NCI-H2196 treated with DMSO at 0.1 percent for 48 hours (cell line): ENCODE data around the gene KIAA0586.
"Not testable (repeated sequence)": the region's sequence is repeated elsewhere in the genome, so short reads cannot be mapped to it uniquely, and the experiment has no call there.

Experiments used
- DNase-seq: peaks from one replicate; lab custom pipeline; 2025; ENCODE audit not compliant: unreplicated experiment; lab: John Stamatoyannopoulos, UW

KIAA0586 gene

DNA sequence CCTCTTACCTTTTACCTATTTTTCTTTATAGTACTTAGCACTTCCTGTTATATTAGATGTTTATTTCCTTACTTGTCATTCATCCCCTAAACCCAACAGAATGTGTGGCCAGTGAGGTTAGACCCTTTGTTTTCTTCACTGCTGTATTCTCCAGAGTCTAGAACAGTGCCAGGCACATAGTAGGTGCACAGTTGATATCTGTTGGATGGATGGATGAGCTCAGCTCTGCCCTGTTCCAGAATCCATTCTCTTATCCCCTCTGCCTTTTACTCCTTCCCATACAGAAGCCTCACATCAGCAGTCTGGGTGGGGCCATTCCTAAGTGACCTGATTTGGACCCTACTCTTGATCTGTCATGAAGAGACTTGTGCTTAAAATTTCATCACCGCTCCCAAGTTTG, 115.7 kb downstream of the KIAA0586 start:
- DNase-seq, result no peak

DNA sequence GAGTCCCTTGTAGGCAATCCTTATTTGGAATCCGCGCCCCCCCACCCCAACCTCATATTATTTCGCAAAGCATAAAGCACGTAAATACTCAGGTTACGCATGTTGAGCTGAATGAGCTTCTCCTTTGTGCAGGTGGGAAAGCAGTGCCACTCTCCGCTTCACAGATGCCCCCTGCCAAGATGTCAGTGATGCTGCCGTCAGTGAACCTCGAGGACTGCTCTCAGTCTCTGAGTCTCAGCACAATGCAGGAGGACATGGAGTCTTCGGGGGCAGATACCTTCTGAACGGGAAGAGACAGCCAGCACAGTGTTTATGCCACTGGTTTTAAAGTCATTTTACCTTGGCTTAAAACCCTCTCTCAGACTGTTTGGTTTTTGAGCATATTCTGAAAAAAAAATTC, 120.1 kb downstream of the KIAA0586 start:
- DNase-seq, result no peak

DNA sequence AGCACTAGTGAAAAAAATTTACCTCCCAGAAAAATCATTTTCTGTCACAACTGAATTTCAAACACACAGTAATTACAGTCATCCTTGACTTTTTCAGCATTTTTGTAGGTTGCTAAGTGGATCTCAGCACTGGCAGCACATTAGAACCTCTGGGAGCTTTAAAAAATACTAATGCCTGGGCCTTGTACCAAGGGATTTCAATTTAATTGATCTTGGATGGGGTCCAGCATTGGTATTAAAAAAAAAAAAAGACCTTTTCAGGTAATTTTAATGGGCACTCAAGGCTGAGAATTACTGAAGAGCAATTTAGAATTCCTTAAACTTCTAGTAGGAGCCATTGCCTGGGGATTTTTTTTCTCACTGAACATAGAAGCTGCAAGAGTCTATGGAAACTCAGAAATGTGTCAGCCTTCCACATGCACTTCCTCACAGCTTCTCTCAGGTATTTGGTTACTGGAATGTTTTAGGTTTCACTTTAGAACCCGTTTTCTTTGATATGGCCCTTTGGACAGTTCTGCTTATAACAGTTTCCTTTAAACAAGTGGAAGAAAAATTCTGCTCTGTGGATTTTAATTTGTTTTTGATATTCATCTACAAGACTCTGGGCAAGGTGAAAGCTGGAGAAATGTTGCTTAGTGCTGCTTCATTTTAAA, 121.7 kb downstream of the KIAA0586 start:
- DNase-seq, result no peak

DNA sequence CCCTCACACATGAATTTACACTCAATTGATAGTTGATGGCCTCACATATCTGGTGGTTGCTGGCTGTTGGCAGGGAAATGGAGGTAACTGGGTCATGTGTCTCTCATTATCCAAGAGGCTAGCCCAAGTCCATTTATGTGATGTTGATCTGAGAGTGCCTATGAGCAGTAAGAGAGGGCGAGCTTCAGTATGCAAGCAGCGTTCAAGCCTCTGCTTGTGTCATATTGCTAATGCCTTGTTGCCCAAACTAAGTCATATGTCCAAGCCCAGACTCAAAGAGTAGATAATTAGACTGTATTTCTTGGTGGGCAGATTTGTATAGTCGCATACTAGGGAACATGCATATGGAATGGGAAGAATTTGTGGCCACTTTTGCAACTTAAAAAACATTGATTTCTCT, 126.4 kb downstream of the KIAA0586 start:
- DNase-seq, result no peak

DNA sequence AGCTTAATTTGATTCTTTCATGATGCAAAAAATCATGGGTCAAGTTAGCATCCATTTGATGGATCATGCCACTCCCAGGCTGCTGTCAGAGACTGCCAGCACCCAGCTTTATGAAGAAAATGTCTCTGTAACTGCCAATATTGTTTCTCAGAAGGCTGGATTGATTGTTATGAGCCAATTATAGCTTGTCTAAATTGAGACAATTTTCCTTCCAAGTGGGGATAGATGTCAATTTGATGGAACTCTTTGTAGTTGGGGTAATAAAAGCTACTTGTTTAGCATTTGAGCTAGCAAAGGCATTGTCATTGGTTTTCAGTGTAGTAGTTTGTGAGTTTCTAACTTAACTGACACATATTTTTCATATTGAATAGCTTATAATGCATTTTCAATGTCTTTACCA, 128.1 kb downstream of the KIAA0586 start:
- DNase-seq, result no peak

DNA sequence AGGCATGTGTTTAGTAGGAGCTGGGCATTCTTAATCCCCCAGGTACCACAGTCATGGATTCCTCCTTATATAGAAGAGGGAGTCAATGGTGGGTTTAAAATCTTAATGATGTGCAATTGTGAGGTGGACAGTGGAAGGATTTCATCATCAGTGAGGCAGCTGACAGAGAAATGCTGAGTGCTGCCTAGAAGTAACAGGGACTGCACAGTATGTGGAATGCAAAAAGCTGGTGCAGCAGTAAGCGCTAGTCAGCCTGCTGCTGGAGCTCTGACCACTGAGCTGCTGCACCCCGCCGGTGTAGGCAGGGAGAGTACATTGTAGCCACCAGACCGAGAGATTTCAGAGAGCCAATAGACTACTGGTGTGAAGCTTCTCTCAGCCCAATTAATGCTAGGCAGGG, 129.7 kb downstream of the KIAA0586 start:
- no peak for DNase-seq

DNA sequence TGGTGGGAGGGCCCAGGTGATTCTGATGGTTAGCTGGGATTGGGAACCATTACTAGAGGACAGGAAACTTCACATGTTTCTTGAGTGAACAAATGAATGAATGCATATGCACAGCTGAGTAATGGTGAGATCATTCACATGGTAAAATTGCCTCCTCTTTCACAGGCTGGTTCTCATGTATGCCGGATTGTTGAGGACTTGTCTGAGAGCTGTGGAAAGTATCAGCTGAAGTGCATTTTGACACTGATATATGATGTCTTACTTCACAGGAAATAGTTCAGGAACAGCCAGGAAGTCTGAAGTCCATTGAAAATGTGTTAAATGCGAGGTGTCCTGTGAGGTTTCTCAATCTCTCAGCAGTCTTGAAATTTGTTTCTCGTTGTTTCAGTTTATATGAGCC, 132.7 kb downstream of the KIAA0586 start:
- no peak for DNase-seq

GRCh38 chr14:58562141-58562540, 134.6 kb downstream of the KIAA0586 start:
- DNase-seq, result no peak

GRCh38 chr14:58563978-58564377, 136.5 kb downstream of the KIAA0586 start:
- DNase-seq, result no peak

DNA sequence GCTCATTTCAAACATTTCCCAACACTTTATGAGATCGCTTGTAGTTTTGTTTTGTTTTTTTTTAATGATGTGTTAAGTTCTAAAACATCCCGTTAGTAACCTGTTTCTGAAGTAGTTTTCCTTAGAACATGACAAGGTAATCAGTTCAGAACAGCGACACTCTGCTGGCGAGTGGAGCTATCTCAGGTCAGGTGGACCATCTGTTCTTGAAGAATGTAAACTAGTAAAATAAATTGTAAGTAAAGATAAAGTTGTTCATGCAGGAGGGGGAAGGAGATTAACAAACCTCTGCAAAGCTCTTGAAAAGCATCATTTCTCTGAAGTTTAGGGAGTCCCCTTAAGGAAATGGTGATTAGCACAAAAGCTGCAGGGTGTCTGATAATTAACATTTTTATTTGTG, 138.3 kb downstream of the KIAA0586 start:
- DNase-seq, result no peak

DNA sequence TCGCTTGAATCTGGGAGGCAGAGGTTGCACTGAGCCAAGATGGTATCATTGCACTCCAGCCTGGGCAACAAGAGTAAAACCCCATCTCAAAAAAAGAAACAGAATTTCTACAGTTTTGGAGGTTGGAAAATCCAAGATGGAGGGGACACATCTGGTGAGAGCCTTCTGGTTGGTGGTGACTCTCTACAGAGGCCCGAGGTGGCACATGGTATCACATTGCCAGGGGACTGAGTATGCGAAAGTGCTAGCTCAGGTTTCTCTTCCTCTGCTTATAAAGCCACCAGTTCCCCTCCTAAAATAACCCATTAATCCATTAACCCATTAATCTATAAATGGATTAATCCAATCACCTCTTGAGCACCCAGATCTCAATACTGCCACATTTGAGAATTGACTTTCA, 139.5 kb downstream of the KIAA0586 start:
- no peak for DNase-seq

- DNase-seq, result no peak
Observed at GRCh38 chr14:58568322-58568721, 140.8 kb downstream of the KIAA0586 start.

- no peak for DNase-seq
Observed at GRCh38 chr14:58571256-58571655, 143.7 kb downstream of the KIAA0586 start.

DNA sequence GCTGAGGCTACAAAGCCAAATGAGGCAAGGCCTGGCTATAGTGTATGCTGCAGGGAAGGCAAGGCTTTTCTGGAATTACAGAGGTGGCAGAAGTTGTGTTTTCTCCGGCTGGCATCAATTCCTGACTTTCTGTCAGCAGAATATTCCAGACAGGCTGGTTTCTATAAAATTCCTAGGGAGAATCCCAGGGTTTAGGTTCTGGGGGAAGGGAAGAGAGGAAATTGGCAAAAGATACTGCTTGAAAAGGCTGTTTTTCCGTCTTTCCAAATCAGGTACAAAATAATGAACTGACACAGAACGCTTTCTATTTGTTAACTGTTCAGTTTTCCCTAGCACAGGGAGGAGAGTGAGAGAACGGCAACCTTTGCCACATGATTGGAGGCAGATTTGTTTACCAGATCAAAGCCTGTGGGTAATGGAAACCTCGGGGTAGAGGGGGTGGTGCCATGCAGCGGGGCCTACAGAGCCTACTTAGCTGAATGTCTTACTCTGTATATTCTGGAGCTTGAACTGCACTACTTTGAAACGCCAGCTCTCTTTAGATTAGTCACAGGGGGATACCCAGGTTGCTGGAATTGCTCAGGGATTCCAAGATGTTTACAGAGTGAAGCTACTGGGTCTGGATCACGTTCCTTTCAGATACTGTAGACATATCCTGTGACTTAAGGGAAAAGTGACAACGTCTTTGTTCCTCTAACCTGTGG, 144.4 kb downstream of the KIAA0586 start:
- DNase-seq, result no peak

- DNase-seq, result no peak
Observed at GRCh38 chr14:58572473-58572853, 144.9 kb downstream of the KIAA0586 start.

- no peak for DNase-seq
Observed at GRCh38 chr14:58572863-58573262, 145.3 kb downstream of the KIAA0586 start.

DNA sequence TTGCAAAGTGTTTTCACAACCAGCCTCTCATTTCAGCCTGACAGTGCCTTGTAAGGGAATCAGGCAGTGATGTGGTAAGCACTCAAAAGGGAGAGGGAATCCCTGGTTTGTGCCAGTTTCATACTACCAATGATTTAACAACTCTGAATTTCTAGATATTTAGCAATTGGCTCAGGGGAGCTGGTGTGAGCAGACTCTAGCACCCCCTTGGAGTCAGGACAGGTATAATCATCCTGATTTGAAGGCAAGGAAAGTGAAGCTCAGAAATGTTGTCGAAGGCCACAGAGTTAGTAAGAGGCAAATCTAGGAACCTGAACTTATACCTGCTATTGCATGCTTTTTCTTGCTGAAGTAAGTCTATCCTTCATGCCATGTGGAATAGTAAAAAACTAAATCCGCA, 147.1 kb downstream of the KIAA0586 start:
- DNase-seq, result no peak

- no peak for DNase-seq
Observed at GRCh38 chr14:58575956-58576355, 148.4 kb downstream of the KIAA0586 start.

GRCh38 chr14:58580035-58580434, 152.5 kb downstream of the KIAA0586 start:
- not testable (repeated sequence) for DNase-seq

DNA sequence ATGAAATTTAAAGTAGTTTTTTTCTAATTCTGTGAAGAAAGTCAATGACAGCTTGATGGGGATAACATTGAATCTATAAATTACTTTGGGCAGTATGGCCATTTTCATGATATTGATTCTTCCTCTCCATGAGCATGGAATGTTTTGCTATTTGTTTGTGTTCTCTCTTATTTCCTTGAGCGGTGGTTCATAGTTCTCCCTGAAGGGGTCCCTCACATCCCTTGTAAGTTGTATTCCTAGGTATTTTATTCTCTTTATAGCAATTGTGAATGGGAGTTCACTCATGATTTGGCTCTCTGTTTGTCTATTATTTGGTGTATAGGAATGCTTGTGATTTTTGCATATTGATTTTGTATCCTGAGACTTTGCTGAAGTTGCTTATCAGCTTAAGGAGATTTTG, 153.9 kb downstream of the KIAA0586 start:
- DNase-seq, result not testable (repeated sequence)

DNA sequence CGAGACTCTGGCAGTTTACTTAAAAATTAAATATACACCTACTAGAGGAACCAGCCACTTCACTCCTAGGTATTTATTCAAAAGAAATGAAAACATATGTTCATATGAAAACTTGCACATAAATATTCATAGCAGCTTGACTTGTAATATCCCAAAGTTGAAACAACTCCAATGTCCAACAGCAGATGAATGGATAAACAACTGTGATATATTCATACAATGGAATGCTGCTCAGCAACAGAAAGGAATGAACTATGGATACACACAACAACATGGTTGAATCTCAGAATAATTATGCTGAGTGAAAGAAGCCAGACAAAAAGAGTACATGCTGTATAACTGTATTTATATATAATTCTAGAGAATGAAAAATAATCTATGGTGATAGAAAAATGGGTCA, 156.9 kb downstream of the KIAA0586 start:
- no peak for DNase-seq

GRCh38 chr14:58587271-58587670, 159.8 kb downstream of the KIAA0586 start:
- DNase-seq, result no peak

GRCh38 chr14:58588321-58588720, 160.8 kb downstream of the KIAA0586 start:
- not testable (repeated sequence) for DNase-seq
